Lower leg skin (tissue), 3 donors: ENCODE measurements around the gene WNT10A.

Experiments
- POLR2A ChIP-seq, 2 donors: fragments of 450-650 bp; IDR thresholded peaks; one replicate each; pipeline ENCODE4 v1.6.1; 2016 to 2017; ENCODE audit warnings: antibody characterized with exemption in 2 of 2, mild to moderate bottlenecking in 1 of 2, moderate library complexity in 1 of 2
- TF ChIP-seq, protein P1 (sequence below), 3 donors: fragments of 450-650 bp; IDR thresholded peaks; one replicate each; pipeline ENCODE4 v1.5.1; 2016; ENCODE audit warnings: antibody characterized with exemption in 3 of 3, mild to moderate bottlenecking in 3 of 3, moderate library complexity in 2 of 3

GRCh38 chr2:218896501-218897393 is 16.1 kb downstream of the WNT10A start:
- no peak for TF ChIP-seq POLR2A (IDR thresholded peaks at IDR 0.05)
- TF ChIP-seq, protein P1, sequence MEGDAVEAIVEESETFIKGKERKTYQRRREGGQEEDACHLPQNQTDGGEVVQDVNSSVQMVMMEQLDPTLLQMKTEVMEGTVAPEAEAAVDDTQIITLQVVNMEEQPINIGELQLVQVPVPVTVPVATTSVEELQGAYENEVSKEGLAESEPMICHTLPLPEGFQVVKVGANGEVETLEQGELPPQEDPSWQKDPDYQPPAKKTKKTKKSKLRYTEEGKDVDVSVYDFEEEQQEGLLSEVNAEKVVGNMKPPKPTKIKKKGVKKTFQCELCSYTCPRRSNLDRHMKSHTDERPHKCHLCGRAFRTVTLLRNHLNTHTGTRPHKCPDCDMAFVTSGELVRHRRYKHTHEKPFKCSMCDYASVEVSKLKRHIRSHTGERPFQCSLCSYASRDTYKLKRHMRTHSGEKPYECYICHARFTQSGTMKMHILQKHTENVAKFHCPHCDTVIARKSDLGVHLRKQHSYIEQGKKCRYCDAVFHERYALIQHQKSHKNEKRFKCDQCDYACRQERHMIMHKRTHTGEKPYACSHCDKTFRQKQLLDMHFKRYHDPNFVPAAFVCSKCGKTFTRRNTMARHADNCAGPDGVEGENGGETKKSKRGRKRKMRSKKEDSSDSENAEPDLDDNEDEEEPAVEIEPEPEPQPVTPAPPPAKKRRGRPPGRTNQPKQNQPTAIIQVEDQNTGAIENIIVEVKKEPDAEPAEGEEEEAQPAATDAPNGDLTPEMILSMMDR (IDR thresholded peaks at IDR 0.05) = no peak
